ENCODE measurements around the gene TSPAN32.
A peak's percentile ranks its signal among the peaks of the same experiment; 100 is the strongest.

The TSPAN32 gene

GRCh38 chr11:2297623-2298030, 4.2 kb upstream of the TSPAN32 start:
- DNase-seq (ENCODE audit: low read depth): no peak
- TF ChIP-seq CTCF (IDR thresholded peaks at IDR 0.05; ENCODE audit: insufficient read depth, low read depth, low read length, missing control alignments): no peak
- no peak overlapping the region for H3K4me3 ChIP-seq (ENCODE audit: low read length)

GRCh38 chr11:2298131-2298794, 3.5 kb upstream of the TSPAN32 start:
- H3K4me3 ChIP-seq (ENCODE audit: low read length): no peak overlapping the region
- no peak for TF ChIP-seq CTCF (IDR thresholded peaks at IDR 0.05; ENCODE audit: insufficient read depth, low read depth, low read length, missing control alignments)
- DNase-seq (ENCODE audit: low read depth): no peak

- DNase-seq (ENCODE audit: low read depth): peak; percentile 72
- peak; percentile 78 for TF ChIP-seq CTCF (IDR thresholded peaks at IDR 0.05; ENCODE audit: insufficient read depth, low read depth, low read length, missing control alignments)
- no peak overlapping the region for H3K4me3 ChIP-seq (ENCODE audit: low read length)
These were observed 2.7 kb upstream of the TSPAN32 start for GRCh38 chr11:2298795-2299761.

GRCh38 chr11:2299773-2300172, 2.0 kb upstream of the TSPAN32 start:
- DNase-seq (ENCODE audit: low read depth): no peak
- H3K4me3 ChIP-seq (ENCODE audit: low read length): no peak overlapping the region
- no peak for TF ChIP-seq CTCF (IDR thresholded peaks at IDR 0.05; ENCODE audit: insufficient read depth, low read depth, low read length, missing control alignments)

- DNase-seq (ENCODE audit: low read depth): no peak
- H3K4me3 ChIP-seq (ENCODE audit: low read length): no peak overlapping the region
- TF ChIP-seq CTCF (IDR thresholded peaks at IDR 0.05; ENCODE audit: insufficient read depth, low read depth, low read length, missing control alignments): no peak
These were observed 1.4 kb upstream of the TSPAN32 start for GRCh38 chr11:2300290-2300935.

GRCh38 chr11:2300936-2301630, 730 bp upstream of the TSPAN32 start:
- TF ChIP-seq CTCF (IDR thresholded peaks at IDR 0.05; ENCODE audit: insufficient read depth, low read depth, low read length, missing control alignments): no peak
- no peak overlapping the region for H3K4me3 ChIP-seq (ENCODE audit: low read length)
- DNase-seq (ENCODE audit: low read depth): no peak

All from epithelial cell of esophagus (primary cell).